HCT116 (cell line): Measurements from ENCODE around the gene PRPF38A. TPM values are rescaled to one million over a fixed set of nuclear protein-coding genes. Genes with fewer than 3 reads are reported as not detected.

Experiments
- ATAC-seq: fragments of 200-7000 bp; cut with Tn5 transposase; 2 replicates; pipeline ENCODE4 v1.9.1; 2020; ENCODE audit warnings: mild to moderate bottlenecking, moderate library complexity
- BruUV-seq: library from RNA; stranded (reverse); fragments of 400-500 nt; replicated peaks from 2 replicates; lab custom pipeline; 2021; lab: Mats Ljungman, UMichigan
- CTCF ChIA-PET: fragments of 300-600 bp; sonication (Branson Sonifier 250); formaldehyde crosslinking; loops from one replicate; lab custom pipeline; 2021; ENCODE audit warnings: antibody characterized with exemption; lab: Charles Lee
- POLR2A ChIA-PET: fragments of 300-600, 350-600 bp; sonication (Branson Sonifier 250); formaldehyde crosslinking; loops from one replicate; lab custom pipeline; 2021; ENCODE audit warnings: antibody characterized with exemption; lab: Charles Lee
- RAD21 ChIA-PET, 2 experiments: fragments of 300-600 bp; sonication (Branson Sonifier 250); formaldehyde crosslinking; loops; one replicate each; lab custom pipeline; 2023; ENCODE audit warnings: low total read pairs in 2 of 2; ENCODE audit not compliant: uncharacterized antibody in 2 of 2, unreplicated experiment in 2 of 2, low non-redundant PET in 1 of 2; lab: Charles Lee
- DNase-seq: peaks from one replicate; pipeline ENCODE4 v3.0.0-alpha.2; 2010; ENCODE audit warnings: low read depth, low spot score
- H2AFZ ChIP-seq: fragments of 200-600 bp; shearing (Covaris generic), sonication (generic); 2 replicates; pipeline ENCODE4 v1.6.1; 2017; ENCODE audit warnings: low read depth, mixed run types, mixed read lengths, antibody characterized with exemption, low read length; ENCODE audit not compliant: poor library complexity, severe bottlenecking
- H3K27ac ChIP-seq: 2 replicates; pipeline ENCODE4 v1.5.1; 2012; ENCODE audit warnings: low read depth, low read length
- H3K27me3 ChIP-seq: fragments of 200-600 bp; sonication (generic); 2 replicates; pipeline ENCODE4 v1.6.1; 2016; ENCODE audit warnings: mixed run types, low read length, mixed read lengths; ENCODE audit not compliant: insufficient read depth
- H3K36me3 ChIP-seq, 2 experiments: fragments of 200-500 bp in 1 of 2; fragments of 200-600 bp in 1 of 2; sonication (Bioruptor generic) in 1 of 2; sonication (generic) in 1 of 2; 2 replicates each; pipeline versions ENCODE4 v1.5.1 to v1.6.1; 2014 to 2016; ENCODE audit warnings: low read length in 2 of 2, inconsistent platforms in 1 of 2, mixed read lengths in 1 of 2, mixed run types in 1 of 2; ENCODE audit not compliant: insufficient read depth in 2 of 2, control insufficient read depth in 1 of 2
- H3K4me1 ChIP-seq, 2 experiments: fragments of 200-600 bp in 1 of 2; sonication (generic) in 1 of 2; 2 replicates each; pipeline versions ENCODE4 v1.5.1 to v1.6.1; 2012 to 2017; ENCODE audit warnings: low read length in 2 of 2, inconsistent platforms in 1 of 2, mild to moderate bottlenecking in 1 of 2, mixed read lengths in 1 of 2, mixed run types in 1 of 2, moderate library complexity in 1 of 2; ENCODE audit not compliant: insufficient read depth in 2 of 2, control insufficient read depth in 1 of 2
- H3K4me2 ChIP-seq: fragments of 200-600 bp; sonication (generic); 2 replicates; pipeline ENCODE4 v1.6.1; 2017; ENCODE audit warnings: mixed run types, low read length, mixed read lengths
- H3K4me3 ChIP-seq, 2 experiments: fragments of 200-600 bp in 1 of 2; sonication (generic) in 1 of 2; replicated peaks in 1 of 2; 2 replicates each; pipeline ENCODE4 v1.5.1; 2011 to 2016; ENCODE audit warnings: low read length in 2 of 2, control low read depth in 1 of 2, low read depth in 1 of 2, mild to moderate bottlenecking in 1 of 2, mixed read lengths in 1 of 2, mixed run types in 1 of 2
- H3K79me2 ChIP-seq: fragments of 200-600 bp; sonication (generic); 2 replicates; pipeline ENCODE4 v1.6.1; 2017; ENCODE audit warnings: mild to moderate bottlenecking, mixed run types, low read length, moderate library complexity, mixed read lengths; ENCODE audit not compliant: insufficient read depth
- H3K9ac ChIP-seq: fragments of 200-600 bp; sonication (generic); 2 replicates; pipeline ENCODE4 v1.6.1; 2016; ENCODE audit warnings: low read length, mixed read lengths
- H3K9me2 ChIP-seq: fragments of 200-600 bp; sonication (generic), shearing (Covaris generic); 2 replicates; pipeline ENCODE4 v1.6.1; 2017; ENCODE audit warnings: mixed run types, mild to moderate bottlenecking, moderate library complexity; ENCODE audit not compliant: insufficient read depth
- H3K9me3 ChIP-seq, 2 experiments: fragments of 200-500 bp in 1 of 2; fragments of 200-600 bp in 1 of 2; sonication (Bioruptor generic) in 1 of 2; sonication (generic) in 1 of 2; 2 replicates each; pipeline ENCODE4 v1.6.1; 2014 to 2017; ENCODE audit warnings: low read length in 2 of 2, mixed read lengths in 2 of 2, inconsistent platforms in 1 of 2, low read depth in 1 of 2, mild to moderate bottlenecking in 1 of 2, mixed run types in 1 of 2, moderate library complexity in 1 of 2; ENCODE audit not compliant: control insufficient read depth in 1 of 2, insufficient read depth in 1 of 2
- H4K20me1 ChIP-seq: fragments of 200-600 bp; sonication (generic), shearing (Covaris generic); 2 replicates; pipeline ENCODE4 v1.6.1; 2017; ENCODE audit warnings: mixed run types, mild to moderate bottlenecking, moderate library complexity; ENCODE audit not compliant: insufficient read depth
- ATF3 ChIP-seq: IDR thresholded peaks from 2 replicates; pipeline ENCODE4 v1.6.1; 2012
- CBX3 ChIP-seq: IDR thresholded peaks from 2 replicates; pipeline ENCODE4 v1.6.1; 2012; ENCODE audit warnings: low read depth
- CEBPB ChIP-seq: IDR thresholded peaks from 2 replicates; pipeline ENCODE4 v1.6.1; 2012; ENCODE audit warnings: low read depth
- EGR1 ChIP-seq: IDR thresholded peaks from 2 replicates; pipeline ENCODE4 v1.6.1; 2012; ENCODE audit warnings: low read depth
- EZH2phosphoT487 ChIP-seq: fragments of 200-600 bp; IDR thresholded peaks from 2 replicates; pipeline ENCODE4 v1.6.1; 2018; ENCODE audit warnings: antibody characterized with exemption, borderline replicate concordance
- FOSL1 ChIP-seq: IDR thresholded peaks from 2 replicates; pipeline ENCODE4 v1.6.1; 2012; ENCODE audit warnings: low read depth
- JUND ChIP-seq: IDR thresholded peaks from 2 replicates; pipeline ENCODE4 v1.6.1; 2012
- MAX ChIP-seq: IDR thresholded peaks from 2 replicates; pipeline ENCODE4 v1.6.1; 2012
- POLR2AphosphoS5 ChIP-seq: IDR thresholded peaks from 2 replicates; pipeline ENCODE4 v1.6.1; 2011; ENCODE audit warnings: mild to moderate bottlenecking, low read depth, low read length, moderate library complexity
- REST ChIP-seq: IDR thresholded peaks from 2 replicates; pipeline ENCODE4 v1.6.1; 2012; ENCODE audit warnings: low read depth
- SRF ChIP-seq: IDR thresholded peaks from 2 replicates; pipeline ENCODE4 v1.6.1; 2012; ENCODE audit warnings: low read depth
- TCF7L2 ChIP-seq: IDR thresholded peaks from 2 replicates; pipeline ENCODE4 v1.7.0; 2011; ENCODE audit warnings: borderline replicate concordance, inconsistent platforms; ENCODE audit not compliant: insufficient read depth, insufficient read length; ENCODE audit errors: extremely low read depth
- YY1 ChIP-seq: IDR thresholded peaks from 2 replicates; pipeline ENCODE4 v1.6.1; 2011; ENCODE audit warnings: low read length, low read depth, moderate library complexity, mild to moderate bottlenecking; ENCODE audit not compliant: insufficient replicate concordance; ENCODE audit errors: extremely low read depth
- ZBTB33 ChIP-seq: IDR thresholded peaks from 2 replicates; pipeline ENCODE4 v1.6.1; 2011; ENCODE audit warnings: mild to moderate bottlenecking, low read length, moderate library complexity; ENCODE audit not compliant: insufficient replicate concordance; ENCODE audit errors: extremely low read depth
- ZFX ChIP-seq: fragments of 450-650 bp; IDR thresholded peaks from 2 replicates; pipeline ENCODE4 v1.6.1; 2017
- ZNF274 ChIP-seq: fragments of 200-500 bp; sonication (Bioruptor generic); IDR thresholded peaks from 2 replicates; pipeline ENCODE4 v1.6.1; 2014; ENCODE audit warnings: mild to moderate bottlenecking, low read depth, low read length, inconsistent platforms
- intact Hi-C: fragments of 100-400 bp; cut with micrococcal nuclease; formaldehyde crosslinking; loops from 2 replicates; pipeline ENCODE4 v1.10.0; 2022
- total RNA-seq: library from RNA; stranded (reverse); gene quantifications from one replicate; pipeline ENCODE4 v1.2.1, GENCODE V29; 2021; ENCODE audit not compliant: unreplicated experiment

The PRPF38A gene
- total RNA-seq, 1 experiment from 2014 or later = 50.2 TPM

GRCh38 chr1:52435211-52435610, 30.8 kb downstream of the PRPF38A start:
- BruUV-seq = no TSS peak
- intact Hi-C loops = no loop called here
- Histone ChIP-seq H3K9me2 (no peaks in the 10 kb centered on the region), H4K20me1 (no peaks in the 10 kb centered on the region), H3K9ac (no peak overlapping the region), H3K4me1 (no peaks in the 10 kb centered on the region), H3K27me3 (no peaks in the 10 kb centered on the region), H3K36me3 (peaks cover 12 to 15% of the 10 kb centered on the region in 2 experiments), H3K9me3 (no peaks in the 10 kb centered on the region), H3K27ac (no peak overlapping the region), H3K79me2 (no peaks in the 10 kb centered on the region), H2AFZ (no peak overlapping the region), H3K4me3 (no peak overlapping the region), H3K4me2 (no peak overlapping the region)
- no peak for DNase-seq
- ATAC-seq = no peak
- no peak for TF ChIP-seq MAX
- TF ChIP-seq YY1 = no peak
- TF ChIP-seq ATF3 = no peak
- no peak for TF ChIP-seq CEBPB
- TF ChIP-seq POLR2AphosphoS5 = no peak
- TF ChIP-seq CBX3 = no peak
- TF ChIP-seq ZNF274 = no peak
- TF ChIP-seq REST = no peak
- no peak for TF ChIP-seq EGR1
- no peak for TF ChIP-seq JUND
- no peak for TF ChIP-seq ZFX
- TF ChIP-seq FOSL1 = no peak
- TF ChIP-seq EZH2phosphoT487 = no peak
- TF ChIP-seq TCF7L2 = no peak
- TF ChIP-seq ZBTB33 = no peak
- no peak for TF ChIP-seq SRF
- ChIA-PET RAD21 (no interaction called here), CTCF (no interaction called here), POLR2A (no interaction called here)
